GM21367 (cell line): ENCODE results near the gene ADCK1.
"Not testable (repeated sequence)": the region's sequence is repeated elsewhere in the genome, so short reads cannot be mapped to it uniquely, and the experiment has no call there.

ENCODE experiments used
- ATAC-seq: cut with Tn5 transposase; IDR thresholded peaks from one replicate; pipeline ENCODE4 v1.9.1; 2021; ENCODE audit not compliant: unreplicated experiment

Gene ADCK1

DNA sequence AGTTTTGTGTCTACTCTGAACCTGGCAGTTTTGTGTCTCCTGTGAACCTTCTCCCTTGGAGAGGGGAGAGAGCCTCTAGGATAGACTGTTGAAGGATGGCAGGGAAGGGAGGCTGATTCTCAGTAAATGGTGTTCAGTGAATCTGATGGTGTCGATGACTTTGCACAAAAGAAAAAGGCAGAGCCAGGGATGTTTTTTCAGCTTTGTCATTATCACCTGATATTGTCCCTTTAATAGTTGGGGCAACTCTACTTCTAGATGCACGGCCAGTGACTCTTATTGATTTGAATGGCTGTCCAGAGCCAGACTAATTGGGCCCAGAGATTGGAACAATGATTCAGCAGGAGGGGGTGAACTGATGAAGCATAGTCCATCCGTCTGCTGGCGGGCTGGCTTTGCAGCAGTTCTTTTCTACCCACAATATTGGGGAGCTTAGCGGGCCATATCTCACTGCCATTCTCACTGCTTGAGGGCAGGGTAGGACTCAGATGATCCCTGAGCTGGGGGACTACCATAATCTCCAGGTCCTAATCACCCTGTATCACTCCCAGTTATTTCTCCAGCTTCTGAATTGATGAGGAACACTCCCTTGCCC is 93.1 kb downstream of the ADCK1 start:
- ATAC-seq: no peak

DNA sequence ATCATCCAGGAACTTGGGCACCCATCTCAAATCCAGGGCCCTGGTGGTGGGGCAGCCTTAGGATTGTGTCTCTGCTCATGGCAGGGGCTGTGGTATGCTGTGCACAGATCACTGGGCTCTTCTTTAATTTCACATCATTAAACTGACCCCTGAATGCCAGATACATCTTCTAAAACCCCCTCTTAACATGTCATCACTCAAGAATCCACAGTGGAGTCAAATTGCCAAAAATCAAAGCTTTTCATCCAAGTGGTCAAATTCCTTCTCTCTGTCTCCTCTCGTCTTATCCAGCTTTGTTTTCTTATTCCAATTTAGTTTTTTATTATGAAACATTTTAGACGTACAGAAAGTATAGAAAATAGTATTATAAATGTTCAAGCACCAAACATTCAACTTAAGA is 97.5 kb downstream of the ADCK1 start:
- no peak for ATAC-seq

DNA sequence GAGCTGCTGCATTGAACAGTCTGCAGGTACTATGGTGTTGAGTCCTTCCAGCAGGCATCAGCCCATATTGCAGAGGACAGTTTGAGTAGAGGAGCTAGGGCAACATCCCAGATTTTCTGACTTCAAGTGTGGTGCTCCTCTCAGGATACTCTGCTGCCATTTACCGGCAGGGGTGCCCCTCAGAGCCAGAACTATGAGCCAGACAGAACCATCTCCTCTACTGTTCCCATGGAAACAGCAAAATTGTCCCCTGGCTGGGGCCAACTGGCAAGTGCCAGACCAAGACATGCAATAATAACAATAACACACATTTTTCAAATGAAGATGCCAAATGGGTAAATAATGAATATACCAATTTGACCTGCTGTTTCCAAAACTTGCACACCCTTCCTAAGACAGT is 102.9 kb downstream of the ADCK1 start:
- no peak for ATAC-seq

DNA sequence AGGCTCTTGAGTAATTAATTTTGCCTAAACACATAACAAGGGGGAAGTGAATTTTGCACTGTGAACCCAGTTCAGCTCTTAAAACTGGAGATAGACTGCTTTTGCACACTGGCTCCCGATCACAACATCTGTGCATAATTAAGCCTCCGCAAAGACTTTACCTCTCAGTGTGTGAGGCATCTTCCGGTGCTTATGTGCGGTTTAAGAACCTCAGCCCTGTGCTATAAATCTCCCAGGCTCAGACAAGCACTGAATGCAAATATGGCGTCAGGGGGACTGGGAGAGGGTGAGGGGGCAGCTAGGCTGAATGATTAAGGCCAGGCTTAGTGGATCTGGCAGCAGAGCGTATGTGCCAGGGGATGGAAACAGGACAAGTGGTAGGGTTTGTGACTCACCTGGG is 103.3 kb downstream of the ADCK1 start:
- ATAC-seq: no peak

DNA sequence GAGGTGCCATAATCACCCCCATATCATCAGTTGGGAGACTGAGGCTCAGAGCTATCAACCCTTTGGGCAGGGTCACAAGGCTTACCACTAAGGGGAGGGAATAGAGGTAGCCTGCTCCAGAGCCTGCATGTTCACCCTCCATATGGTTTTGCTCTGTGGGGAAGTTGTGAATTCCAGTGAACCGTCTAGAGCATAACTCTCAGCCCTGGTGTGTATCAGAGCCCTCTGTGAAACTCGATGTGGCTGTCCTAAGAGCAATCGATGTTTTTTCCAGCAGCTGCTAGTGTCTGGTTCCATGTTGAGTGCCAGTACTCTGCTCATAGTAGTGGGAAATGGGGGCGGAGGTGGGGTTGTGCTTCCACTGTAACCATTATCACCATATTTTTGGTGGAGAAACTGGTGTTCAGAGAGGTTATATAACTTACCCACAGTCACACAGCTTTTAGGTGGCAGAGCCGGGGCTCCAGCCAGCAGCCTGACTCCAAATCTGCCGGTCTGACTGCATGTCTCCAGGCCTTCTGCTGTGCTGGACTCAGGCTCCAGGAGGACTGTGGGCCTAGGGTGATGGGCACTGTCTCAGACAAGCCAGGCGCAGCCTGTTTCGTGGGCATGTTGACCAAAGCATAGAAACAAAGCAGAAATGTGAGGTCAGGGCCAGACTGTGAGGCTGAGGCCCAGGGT is 104.2 kb downstream of the ADCK1 start:
- no peak for ATAC-seq

DNA sequence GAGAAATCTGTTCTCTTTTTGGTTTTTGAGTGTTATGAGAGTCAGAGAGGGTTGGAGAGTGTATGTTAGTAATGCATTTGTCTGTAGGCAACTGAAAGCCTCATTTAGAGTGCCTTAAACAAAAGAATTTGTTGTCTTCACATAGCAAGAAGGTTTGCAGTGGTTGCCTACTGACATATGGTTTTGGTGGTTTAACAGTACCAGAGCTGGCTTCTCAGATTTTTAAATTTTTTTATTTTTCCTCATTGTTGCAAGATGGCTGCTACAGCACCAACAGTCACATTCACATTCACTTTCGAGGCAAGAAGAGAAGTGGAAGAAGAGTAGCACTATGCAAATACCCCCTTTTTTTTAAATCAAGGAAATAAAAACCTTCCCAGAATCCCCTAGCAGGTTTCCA is 106.5 kb downstream of the ADCK1 start:
- no peak for ATAC-seq

DNA sequence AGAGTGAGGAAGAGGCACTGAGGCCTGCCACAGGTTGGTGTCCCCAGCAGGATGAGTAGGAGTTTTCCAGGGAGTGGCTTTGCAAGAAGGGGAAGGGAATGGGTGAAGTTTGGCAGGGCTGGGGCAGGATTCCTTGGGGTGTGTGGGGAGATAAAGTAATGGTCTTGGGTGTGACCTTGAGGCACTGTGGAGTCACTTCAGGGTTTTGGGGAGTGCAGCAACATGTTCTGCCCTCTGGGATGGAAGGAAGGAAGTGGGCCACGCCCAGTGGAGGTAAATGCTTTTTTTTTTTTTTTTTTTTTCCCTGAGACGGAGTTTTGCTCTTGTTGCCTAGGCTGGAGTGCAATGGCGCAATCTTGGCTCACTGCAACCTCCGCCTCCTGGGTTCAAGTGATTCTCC is 108.9 kb downstream of the ADCK1 start:
- ATAC-seq: no peak

DNA sequence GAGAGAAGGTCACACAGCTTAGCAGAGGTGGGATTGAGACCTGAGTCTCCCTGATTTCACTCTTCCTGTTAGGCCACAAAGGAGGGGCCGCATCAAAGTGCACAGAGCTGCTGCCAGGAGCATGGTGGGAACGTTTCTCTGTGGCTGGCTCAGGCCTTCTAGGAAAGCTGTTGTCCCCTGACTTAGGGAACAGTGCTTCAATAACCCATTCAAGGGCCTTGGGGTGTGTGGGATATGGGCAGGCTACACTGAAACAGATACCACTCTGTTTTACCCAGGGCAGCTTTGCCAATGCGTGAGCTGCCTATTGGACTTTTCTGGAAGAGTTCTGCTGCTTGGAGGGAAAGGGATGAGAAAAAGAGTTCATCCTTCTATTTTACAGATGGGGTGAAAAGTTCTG is 110.0 kb downstream of the ADCK1 start:
- no peak for ATAC-seq

DNA sequence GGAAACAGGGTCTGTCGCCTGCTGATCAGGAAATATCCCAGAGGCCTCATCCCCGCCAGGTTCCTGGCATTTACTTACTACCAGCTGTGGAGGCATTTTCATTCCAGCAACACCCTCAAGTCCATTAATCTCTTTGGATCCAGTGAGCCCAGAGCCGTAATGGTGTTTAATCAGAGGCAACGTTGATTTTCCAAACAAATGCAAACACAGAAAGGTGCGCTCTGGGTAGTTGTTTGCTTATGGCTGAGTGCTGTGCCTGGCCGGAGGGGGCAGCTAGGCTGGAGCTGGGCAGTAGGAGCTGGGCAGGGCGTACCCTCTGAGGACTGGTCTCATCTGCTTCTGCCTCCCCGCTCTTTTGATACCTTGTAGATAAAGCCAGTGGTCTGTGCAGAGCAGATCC is 110.6 kb downstream of the ADCK1 start:
- ATAC-seq: no peak

DNA sequence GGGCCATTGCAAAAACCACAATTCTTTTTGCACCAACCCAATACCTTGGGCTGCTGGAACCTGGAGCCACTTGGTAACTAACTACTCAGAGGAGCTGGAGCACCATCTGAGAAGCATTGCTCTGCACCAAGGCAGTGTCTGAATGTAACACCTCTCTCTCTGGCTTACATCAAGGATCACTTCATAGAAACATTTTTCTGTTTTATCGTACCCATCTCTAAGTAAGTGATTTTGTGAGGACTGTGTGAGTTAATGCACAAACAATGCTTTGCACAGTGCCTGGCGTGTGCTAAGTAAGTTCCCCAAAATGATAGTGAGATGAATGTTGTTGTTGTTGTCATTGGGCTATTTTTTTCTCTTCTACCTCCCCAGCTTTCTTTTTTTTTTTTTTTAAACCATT is 111.4 kb downstream of the ADCK1 start:
- no peak for ATAC-seq

DNA sequence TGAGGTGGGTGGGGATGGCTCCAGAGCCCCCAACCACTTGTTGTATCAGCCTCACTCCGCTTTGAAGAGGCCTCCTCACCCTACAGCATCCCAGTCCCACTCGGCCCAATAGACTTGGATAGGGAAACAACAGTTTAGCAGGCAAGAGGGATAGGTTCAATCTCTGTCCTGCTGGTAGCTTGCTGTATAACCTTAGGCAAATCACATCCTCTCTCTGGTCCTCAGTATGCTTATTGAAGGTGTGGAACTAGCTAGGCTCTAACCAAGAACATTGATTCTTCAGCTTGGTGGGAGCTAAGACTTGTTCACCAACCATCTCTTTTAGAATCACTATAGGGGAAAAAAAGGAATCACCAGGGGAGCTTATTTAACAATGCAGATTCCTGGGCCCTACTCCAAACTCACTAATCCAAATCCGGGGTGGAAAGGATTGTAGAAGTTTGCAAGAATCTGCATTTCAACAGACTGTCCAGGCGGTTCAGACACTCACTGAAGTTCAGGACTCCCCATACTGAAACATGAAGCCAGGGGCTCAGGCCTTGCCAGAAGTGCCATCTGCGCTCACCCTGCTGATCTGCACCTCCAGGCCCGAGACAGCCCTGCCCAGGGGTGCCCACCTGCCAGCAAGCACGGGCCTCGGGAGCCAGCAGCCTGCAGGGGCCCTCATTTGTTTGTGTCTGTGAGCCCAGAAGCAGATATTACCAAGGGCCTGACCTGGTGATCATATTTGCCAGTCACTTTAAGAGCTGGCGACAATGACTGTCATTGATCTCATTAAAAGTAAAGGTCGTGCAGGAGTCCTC is 113.0 kb downstream of the ADCK1 start:
- no peak for ATAC-seq

DNA sequence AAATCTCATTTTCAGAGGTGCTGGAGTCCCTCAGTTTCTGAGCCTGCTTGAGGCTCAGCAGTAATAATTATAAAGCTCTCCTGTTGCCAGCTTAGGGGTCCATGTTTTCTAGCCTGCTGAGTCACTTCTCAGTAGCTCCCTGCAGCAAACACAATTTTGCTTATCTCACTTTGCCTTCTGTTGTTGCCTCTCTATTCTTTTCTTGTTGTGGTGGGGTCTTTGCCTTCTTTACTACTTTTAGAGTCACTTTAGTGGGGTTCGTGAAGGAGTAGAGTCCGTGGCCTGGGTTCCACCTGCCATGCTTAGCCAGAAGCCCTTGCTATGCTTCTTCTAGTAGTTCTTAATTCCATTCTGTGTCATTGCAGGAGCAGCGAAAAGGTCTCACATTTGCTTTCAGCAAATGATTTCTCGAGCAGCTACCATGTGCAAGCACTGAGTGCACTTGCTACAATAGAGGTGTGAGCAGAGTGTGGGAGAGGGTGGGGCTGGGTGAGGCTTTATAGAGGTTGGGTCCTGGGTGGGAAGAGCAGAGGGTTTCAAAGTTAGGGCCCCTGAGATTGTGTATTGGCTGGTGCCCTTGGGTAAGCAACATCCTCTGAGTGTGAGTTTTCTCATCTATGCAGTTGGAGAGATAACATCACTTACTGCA is 114.3 kb downstream of the ADCK1 start:
- no peak for ATAC-seq

DNA sequence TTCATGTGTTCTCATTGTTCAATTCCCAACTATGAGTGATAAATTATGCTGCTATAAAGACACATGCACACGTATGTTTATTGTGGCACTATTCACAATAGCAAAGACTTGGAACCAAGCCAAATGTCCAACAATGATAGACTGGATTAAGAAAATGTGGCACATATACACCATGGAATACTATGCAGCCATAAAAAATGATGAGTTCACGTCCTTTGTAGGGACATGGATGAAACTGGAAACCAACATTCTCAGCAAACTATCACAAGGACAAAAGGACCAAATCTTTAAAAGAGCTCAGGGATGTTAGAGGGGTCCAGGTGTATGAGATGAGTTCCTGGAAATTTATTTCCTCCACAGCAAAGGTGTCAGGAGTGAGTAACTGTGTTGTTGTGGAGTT is 115.5 kb downstream of the ADCK1 start:
- ATAC-seq: not testable (repeated sequence)

DNA sequence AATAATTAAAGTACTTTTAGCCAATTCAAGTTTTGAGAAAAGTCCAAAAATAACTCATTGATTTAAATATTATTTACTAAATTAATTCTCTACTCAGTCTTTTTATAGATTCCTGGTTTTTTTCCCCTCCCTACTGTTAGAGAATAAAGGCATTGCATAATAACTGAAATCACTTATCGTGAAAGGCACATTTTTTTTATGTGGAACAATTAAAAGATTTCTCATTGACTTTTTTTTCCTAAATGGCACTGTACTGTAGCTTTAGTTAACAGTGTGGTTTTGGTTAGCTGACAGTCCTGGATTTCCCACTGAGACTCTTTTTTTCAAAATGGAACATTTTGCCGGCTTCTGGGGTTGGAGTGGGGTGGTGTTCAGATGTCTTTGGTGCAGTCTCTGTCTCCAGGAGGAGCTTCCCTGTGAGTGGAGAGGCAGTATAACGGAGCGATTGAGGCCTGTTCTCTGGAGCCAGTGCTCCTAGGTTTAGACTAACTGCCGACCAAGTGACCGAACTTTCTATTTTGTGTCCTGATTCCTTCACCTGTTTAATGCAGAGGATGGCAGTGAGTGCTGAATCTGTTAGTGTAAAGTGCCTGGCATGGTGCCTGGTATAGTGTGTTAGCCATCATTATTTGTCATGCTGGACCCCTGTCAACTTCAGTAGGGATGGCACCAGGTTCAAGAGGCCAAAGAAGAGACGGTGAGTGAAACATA is 117.7 kb downstream of the ADCK1 start:
- ATAC-seq: no peak

DNA sequence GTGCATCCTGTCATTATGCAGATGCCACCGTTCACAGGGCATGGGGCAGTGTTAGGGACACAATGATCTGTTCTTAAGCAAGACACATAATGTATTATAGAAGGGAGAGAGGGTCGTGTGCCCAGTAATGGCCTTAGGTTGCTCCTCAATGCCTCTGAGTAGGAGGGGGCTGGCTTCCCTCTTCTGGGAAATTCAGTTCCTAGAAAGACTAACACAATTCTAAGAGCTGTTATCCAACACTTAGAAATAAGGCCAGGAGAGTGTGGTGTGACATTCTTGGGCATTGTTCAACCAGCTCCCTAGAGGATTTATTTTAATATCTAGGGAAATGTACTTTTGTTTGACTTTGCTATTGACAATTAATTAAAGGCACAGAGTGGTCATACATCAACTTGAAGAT is 118.5 kb downstream of the ADCK1 start:
- ATAC-seq: no peak

DNA sequence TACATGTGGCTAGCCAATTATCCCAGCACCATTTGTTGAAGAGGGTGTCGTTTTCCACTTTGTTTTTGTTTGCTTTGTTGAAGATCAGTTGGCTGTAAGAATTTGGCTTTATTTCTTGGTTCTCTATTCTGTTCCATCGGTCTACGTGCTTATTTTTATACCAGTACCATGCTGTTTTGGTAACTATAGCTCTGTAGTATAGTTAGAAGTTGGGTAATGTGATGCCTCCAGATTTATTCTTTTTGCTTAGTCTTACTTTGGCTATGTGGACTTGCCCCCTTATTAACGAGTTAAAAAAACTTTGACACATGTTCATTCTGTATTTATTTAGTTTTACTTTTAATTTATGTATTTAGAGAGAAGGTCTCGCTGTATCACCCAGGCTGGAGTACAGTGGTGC is 120.4 kb downstream of the ADCK1 start:
- no peak for ATAC-seq

DNA sequence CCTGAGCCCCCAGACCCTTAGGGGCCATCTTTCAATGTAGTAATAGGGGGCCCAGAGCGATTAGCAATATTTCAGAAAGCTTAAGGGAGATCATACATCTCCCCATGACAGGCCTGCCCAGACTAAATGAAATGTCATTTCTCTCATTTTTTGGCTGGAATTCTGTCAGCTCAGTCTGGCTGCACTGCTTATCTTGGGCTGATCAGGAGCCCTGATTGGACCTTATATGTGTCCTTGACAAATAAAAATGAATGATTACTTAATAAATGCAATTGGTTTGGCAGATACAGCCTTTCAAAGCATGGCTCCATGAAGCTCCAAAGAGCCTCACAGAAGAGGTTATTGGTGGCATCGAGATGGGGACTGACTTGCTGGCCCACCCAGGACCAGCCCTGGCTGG is 121.9 kb downstream of the ADCK1 start:
- ATAC-seq: no peak

DNA sequence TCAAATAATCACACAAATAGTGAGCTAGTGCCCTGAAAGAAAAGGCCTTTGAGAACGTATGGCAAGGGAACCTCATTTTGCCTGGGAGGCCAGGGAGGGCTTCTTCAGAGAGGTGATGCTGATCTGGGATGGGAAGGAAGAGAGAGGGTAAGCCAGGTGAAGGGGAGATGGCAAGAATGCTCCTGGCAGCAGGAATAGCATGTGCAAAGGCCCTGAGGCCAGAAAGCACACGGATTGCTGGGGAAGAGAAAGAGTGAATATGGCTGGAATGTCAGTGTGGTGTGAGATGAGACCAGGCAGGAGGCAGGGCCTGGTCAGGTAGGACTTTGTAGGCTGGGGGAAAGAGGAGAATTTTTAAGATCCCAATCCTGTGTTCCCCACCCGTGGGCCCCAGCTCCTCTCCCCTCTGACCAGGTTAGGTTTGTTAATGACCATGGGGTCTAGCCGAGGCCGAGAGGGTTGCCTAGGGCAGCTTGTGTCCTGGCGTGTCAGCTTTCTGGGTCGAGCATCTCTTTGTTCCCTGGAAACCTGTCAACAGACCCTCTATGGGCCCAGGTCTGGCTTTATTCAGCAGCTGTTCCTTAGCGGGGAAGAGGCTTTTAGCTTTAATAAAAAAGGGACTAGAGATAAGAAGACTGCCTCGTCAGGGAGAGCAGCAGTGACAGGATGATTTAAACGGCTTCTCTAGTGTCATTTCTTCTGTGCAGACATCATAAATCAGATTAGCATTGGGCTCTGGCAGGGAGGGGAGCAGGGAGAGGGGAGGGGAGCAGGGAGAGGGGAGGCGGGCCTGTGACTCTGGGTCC is 123.4 kb downstream of the ADCK1 start:
- ATAC-seq: no peak

DNA sequence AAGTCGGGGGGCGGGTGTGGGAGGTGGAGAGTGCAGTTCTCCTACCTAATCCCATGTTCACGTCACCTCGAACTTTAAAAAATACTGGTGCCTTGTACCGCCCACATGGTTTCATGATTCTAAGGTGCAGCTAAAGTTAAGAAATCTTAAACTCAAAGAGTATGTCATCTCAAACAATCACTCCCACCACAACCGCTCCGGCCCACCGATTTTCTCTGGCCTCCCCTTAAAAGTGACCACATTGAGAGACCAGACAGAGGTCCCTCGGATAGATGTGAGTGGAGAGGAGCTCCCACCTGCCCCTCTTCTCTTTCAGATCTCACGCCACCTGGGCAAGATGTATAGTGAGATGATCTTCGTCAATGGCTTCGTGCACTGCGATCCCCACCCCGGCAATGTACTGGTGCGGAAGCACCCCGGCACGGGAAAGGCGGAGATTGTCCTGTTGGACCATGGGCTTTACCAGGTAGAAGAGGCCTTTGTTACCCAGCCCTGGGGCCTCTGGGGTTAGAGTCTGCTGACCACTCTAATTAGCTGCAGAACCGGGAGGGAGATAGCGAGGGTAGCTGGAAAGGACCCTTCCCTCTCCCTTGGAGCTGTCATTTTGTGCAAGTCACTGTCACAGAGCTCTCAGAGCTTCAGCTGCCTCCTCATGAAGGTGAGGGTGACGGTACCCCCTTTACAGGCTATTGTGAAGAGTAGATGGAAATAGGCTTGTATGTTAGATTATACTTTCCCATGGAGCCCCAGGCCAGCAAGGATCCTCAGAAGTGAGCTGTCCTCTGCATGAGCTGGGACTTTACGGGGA is 124.4 kb downstream of the ADCK1 start:
- no peak for ATAC-seq

DNA sequence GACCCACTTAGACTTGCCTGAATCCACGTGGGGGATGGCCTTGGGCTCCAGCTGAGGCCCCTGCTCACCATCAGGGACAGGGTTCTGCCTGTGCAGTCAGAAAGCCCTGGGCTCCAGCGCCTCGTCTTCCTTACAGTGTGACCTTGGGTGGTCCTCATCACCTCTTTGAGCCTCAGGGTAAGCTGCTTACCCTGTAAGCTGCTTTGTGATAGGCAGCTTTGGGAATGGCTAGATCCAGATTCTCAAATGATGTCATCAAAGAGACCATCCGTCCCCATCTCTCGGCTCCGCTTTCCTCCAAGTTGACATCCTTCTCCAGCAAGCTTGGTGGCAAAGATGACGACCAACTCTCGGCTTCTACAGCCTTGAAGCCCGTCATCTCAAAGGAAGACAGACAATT is 127.0 kb downstream of the ADCK1 start:
- ATAC-seq: no peak
